Myocyte (in vitro differentiated cells): ENCODE results near the gene SCAF11. TPM values are rescaled to one million over a fixed set of nuclear protein-coding genes. Genes with fewer than 3 reads are reported as not detected.

ENCODE experiments used
- DNase-seq: peaks from one replicate; pipeline ENCODE4 v3.0.0-alpha.2; 2012; ENCODE audit warnings: low read depth
- total RNA-seq: library from RNA; depleted of rRNA; stranded (reverse); fragments of >200 nt; gene quantifications from 2 replicates; pipeline ENCODE4 v1.2.3, GENCODE V29; 2014

SCAF11 gene
- total RNA-seq, 1 donor from 2014 or later, result 120 TPM

DNA sequence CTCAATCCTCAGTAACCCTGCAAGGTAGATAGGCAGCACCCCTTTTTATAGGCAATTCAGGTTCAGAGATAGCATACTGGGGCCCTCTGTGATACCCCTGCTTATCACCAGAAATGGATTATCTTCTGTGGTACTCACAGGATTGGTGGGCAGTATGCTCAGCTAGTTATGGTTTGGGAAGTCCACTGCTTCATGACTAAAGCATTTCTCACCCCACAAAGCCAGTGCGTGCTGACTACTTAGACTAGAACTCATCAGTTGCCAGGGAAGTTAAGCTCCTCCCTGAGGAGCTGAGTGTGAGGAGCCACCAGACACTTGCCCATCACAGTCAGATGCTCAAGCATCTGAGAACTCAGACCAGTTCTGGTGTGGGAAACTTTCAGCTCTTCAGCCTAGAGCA lies 76.3 kb downstream of the SCAF11 start:
- DNase-seq, result peak; percentile 89

GRCh38 chr12:45913631-45914030 lies 76.7 kb downstream of the SCAF11 start:
- DNase-seq, result no peak

- no peak for DNase-seq
Observed at GRCh38 chr12:45912774-45913173, 77.6 kb downstream of the SCAF11 start.

DNA sequence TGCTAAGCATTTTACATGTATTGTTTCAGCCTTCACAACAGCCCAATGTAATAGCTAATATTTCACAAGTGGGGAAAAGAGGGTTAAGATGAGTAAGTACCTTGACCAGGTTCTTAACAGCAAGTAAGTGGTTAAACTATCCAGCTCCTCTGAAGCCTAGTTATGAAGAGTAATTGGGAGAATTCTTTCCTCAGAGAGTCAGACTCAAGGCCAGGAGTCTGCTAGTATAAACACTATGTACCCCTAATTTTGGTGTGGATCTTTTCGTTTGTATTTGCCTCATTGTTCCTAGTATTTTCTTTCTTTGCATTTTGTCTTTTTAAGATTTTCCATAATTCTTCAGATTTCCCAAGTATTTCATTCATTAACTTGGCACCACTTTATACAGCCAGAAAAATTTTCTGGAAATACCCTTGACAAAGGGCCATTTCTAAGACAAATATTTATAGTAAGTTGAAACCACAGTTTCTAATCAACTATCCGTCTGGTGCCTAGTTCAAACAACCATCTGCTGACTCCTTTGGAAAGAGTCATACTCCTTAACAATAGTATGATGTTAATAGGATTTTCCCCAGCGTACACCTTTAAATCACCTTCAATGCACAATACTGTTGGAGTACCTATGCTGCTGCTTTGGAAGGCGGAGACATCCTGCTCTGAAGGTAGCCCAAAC lies 81.2 kb downstream of the SCAF11 start:
- no peak for DNase-seq

- no peak for DNase-seq
Observed at GRCh38 chr12:45907955-45908354, 82.4 kb downstream of the SCAF11 start.

DNA sequence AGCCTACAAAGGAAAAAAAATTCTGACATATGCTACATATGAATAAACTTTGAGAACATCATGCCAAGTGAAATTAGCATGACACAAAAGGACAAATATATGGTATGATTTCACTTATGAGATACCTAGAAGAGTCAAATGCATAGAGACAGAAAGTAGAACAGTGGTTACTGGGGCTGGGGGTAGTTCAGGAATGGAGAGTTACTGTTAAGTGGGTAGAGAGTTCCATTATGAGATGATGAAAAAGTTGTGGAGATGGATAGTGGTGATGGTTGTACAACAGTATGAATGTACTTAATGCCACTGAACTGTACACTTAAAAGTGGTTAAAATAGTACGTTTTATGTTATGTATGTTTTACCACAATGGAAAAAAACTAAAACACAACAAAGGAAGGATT lies 92.3 kb downstream of the SCAF11 start:
- no peak for DNase-seq

DNA sequence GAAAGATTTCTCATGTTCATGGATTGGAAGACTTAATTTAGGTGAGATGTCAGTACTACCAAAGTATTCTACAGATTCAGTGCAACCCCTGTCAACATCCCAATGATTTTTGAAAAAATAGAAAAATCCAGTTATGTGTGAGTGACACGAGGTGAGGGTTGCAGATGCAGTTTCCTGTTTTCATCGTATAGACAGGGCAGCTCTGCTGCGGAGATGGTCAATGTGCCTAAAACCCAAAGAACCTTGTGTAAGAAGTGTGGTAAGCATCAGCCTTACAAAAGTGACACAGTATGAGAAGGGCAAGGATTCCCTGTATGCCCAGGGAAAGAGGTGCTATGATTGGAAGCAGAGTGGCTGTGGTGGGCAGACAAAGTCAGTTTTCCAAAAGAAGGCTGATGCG lies 94.4 kb downstream of the SCAF11 start:
- DNase-seq, result no peak

- peak; percentile 9 for DNase-seq
Observed at GRCh38 chr12:45893240-45893639, 97.1 kb downstream of the SCAF11 start.

DNA sequence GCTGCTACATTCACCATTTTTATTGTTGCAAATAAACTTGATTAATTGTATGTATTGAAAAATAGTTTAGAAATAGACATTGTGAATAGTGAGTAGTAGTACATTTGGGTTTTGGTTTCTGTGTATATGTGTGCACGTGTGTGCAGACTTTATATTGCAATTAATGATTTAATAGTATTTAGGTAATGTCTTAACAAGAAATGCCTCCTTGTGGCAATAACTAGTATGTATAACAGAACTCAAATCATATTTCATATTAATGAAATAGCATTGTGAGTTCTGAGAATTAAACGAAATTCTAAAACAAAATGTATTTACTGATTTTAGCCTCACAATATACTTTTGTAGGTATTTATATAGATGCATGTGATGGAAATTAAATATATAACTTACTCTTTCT lies 100.1 kb downstream of the SCAF11 start:
- DNase-seq, result no peak

DNA sequence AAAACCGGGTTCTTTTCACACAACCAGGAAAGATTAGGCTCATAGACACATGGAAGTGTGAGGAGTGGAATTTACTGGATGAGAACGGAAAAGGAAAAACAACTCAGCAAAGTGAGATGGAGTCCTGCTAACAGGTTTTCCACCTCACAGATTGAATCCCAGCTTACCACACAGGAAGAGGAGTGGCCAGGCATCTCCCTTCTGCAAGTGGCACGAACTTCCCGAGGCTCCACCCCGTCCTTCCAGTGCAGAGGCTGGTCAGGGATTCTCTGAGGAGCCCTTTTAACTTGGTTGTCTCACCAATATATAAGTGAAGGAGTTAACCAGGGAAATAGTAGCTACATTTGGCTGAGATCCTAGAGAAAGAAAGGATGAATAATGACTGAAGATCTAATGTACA lies 102.8 kb downstream of the SCAF11 start:
- no peak for DNase-seq

GRCh38 chr12:45886685-45887084 lies 103.7 kb downstream of the SCAF11 start:
- DNase-seq, result no peak

DNA sequence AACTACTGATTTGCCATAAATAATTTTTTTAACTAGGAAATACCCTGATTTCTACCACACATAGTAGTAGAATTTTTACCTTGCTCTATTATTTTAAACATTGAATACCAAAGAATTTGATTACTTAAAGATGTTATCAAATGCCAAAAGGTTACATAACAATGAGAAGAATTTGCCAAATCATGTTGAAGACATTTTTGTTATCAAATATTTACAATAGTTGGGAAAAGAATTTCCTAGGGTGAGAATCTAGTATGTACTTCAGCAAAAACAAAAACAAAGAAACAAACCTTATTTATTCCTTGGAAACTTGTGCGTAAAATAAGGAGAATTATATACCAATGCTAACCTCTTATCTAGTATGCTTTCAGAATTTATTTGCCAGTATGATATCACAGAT lies 107.2 kb downstream of the SCAF11 start:
- no peak for DNase-seq

DNA sequence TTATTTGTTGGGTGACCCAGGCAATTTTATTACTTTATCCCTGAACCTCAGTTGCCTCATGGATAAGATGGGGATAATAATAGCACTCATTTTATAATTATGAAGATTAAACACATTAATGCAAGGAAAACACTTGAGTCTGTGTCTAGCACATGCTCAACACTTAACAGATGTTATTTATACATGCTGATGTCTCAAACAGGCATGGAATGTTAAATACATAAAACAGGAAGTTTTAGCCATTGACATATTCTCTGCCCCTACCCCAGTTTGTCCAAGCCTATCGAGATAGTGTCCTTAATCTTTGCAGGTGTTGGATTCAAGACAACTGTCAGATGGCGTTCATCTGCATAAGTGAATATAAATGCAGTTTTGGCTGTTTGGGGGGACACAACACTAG lies 109.8 kb downstream of the SCAF11 start:
- DNase-seq, result no peak

DNA sequence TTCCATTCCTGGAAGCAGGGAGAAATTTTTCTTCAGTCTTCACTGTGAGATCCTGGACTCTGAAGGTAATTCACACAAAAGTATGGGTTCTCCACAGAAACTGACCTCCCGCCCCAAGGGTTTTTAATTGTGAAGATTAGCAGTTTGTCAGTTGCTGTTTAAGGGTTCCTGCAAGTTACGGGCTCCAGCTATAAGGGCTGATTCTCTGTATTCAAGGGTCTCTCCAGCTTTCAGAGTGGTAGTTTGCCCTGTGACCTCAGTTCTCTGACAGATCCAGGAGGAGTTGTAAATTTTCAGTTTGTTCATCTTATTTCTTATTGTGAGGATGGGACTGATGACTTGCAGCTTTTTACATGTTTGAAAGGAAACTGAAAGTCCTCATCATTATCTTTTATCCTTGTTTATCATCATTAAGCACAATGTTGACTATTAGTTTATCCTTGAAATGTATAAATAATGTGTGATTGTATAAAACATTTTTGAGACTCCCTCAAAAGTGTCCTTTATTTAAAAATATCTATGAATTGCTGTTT lies 110.9 kb downstream of the SCAF11 start:
- DNase-seq, result no peak

GRCh38 chr12:45878630-45879255 lies 111.6 kb downstream of the SCAF11 start:
- no peak for DNase-seq

DNA sequence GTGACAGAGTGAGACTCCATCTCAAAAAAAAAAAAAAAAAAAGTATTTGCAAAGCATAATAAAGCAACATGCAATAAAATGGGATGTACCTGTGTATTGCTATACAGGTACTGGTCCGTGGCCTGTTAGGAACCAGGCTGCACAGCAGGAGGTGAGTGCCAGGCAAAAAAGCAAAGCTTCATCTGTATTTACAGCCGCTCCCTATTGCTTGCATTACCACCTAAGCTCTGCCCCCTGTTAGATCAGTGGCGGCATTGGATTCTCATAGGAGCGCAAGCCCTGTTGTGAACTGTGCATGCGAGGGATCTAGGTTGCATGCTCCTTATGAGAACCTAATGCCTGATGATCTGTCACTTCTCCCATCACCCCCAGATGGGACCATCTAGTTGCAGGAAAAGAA lies 113.3 kb downstream of the SCAF11 start:
- no peak for DNase-seq

DNA sequence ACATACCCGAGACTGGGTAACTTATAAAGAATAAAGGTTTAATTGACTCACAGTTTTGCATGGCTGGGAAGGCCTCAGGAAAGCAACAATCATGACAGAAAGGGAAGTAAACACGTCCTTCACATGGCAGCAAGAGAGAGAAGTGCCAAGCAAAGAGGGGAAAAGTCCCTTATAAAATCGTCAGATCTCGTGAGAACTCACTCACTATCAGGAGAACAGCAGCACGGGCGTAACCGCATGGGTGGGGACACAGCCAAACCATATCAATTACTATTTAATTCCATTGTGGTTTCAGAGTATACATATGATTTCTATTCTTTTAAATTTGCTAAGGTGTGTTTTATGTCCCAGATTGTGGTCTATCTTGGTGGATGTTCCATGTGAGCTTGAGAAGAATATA lies 117.9 kb downstream of the SCAF11 start:
- DNase-seq, result no peak
